ENCODE measurements around the gene KATNB1. TPM values are rescaled to one million over a fixed set of nuclear protein-coding genes. Genes with fewer than 3 reads are reported as not detected.

The KATNB1 gene
- total and polyA plus RNA-seq, 8 donors = 11.7 to 20.1 (median 14.6) TPM

DNA sequence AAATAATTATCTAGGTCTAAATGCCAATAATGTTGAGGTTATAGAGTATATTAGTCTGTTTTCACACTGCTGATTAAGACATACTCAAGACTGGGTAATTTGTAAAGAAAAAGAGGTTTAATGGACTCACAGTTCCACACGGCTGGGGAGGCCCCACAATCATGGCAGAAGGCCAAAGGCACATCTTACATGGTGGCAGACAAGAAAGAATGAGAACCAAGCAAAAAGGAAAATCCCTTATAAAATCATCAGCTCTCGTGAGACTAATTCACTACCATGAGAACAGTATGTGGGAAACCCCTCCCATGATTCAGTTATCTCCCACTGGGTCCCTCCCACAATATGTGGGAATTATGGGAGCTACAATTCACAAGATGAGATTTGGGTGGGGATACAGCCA is 2.9 kb upstream of the KATNB1 start:
- no peak for ATAC-seq
- intact Hi-C loops (cut with DNase I) = no loop called here

DNA sequence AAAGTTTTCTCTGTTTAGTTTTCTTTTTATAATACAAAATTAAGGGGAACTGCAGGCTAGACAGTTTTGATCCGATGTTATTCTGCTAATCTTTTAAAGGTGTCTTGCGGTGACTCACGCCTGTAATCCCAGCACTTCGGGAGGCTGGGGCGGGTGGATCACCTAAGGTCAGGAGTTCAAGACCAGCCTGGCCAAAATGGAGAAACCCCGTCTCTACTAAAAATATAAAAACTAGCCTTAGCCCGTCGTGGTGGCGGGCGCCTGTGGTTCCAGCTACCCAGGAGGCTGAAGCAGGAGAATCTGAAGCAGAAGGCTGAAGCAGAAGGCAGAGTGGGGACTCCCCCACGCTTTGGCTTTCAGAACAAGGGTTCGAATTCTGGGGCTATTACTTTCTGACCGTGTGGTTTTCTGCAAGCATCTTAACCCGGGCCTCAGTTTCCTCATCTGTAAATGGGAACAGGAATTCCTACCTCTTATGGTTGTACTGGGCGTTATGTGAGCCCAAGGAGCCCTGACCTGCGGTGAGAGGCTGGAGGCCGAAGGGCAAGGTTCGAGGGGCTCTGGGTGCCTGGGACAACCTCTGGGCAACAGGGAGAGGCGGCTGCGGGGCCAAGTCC is 1.2 kb upstream of the KATNB1 start:
- Histone ChIP-seq H3K27ac (peak overlapping the region; percentile 74 to 90), H3K9me3 (no peaks in the 10 kb centered on the region), H3K36me3 (peaks cover 0 to 4% of the 10 kb centered on the region in 2 donors), H3K4me1 (peaks cover 10 to 29% of the 10 kb centered on the region in 2 donors), H3K4me3 (peak overlapping the region; percentile 59 to 84), H3K27me3 (no peaks in the 10 kb centered on the region)
- TF ChIP-seq, protein P1, sequence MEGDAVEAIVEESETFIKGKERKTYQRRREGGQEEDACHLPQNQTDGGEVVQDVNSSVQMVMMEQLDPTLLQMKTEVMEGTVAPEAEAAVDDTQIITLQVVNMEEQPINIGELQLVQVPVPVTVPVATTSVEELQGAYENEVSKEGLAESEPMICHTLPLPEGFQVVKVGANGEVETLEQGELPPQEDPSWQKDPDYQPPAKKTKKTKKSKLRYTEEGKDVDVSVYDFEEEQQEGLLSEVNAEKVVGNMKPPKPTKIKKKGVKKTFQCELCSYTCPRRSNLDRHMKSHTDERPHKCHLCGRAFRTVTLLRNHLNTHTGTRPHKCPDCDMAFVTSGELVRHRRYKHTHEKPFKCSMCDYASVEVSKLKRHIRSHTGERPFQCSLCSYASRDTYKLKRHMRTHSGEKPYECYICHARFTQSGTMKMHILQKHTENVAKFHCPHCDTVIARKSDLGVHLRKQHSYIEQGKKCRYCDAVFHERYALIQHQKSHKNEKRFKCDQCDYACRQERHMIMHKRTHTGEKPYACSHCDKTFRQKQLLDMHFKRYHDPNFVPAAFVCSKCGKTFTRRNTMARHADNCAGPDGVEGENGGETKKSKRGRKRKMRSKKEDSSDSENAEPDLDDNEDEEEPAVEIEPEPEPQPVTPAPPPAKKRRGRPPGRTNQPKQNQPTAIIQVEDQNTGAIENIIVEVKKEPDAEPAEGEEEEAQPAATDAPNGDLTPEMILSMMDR (IDR thresholded peaks at IDR 0.05) = no peak
- ATAC-seq = no peak
- DNase-seq = peak in 1 of 4 donors; percentile 31
- intact Hi-C loops (cut with DNase I) = no loop called here

More for the DNA sequence above, 2.9 kb upstream of the KATNB1 start:
- DNase-seq = no peak
- H3K27ac ChIP-seq = no peak overlapping the region
- H3K9me3 ChIP-seq = no peaks in the 10 kb centered on the region
- no peak overlapping the region for H3K4me3 ChIP-seq
- peaks cover 10 to 27% of the 10 kb centered on the region in 2 donors for H3K4me1 ChIP-seq
- no peaks in the 10 kb centered on the region for H3K36me3 ChIP-seq
- TF ChIP-seq, protein P1 (IDR thresholded peaks at IDR 0.05) = no peak
- H3K27me3 ChIP-seq = no peaks in the 10 kb centered on the region

DNA sequence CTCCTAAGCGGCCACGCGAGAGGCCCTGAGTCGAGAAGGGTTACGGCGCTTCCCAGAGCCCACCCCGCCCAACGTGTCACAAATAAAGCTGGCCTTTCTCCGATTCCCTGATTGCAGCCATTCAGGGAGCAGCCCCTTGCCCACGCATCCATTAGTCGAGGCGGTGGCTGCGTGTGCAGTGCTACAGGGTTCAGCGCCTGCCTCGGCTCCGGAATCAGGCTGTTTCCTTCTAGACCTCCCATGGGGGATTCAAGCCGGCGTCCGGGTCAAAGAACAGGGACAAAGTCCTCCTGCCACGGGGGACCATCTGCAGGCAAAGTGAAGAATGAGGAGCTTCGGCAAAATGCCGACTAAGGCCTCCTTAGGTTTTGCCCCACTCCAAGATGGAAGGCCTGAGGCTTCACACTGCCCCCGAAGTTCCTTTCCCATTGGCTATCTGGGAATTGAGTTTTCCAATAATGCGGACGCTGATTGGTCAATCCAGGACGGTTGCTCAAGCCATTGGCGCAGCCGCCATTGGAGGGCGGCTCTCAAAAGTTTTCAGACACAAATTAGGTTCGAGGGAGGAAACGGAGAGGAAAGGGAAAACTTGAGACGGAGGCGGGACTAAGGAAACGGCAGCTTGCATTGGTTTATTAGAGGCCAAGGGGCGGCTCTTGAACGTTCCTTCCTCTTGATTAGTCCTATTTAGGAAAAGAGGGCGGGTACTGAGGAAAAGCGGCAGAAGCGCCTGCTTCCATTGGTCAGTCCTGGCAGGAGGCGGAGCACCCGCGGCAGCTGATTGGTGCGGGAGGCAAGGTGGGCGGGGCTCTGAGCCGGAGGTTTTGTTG is 430 bp upstream of the KATNB1 start:
- Histone ChIP-seq H3K4me1 (peaks cover 10 to 29% of the 10 kb centered on the region in 2 donors), H3K36me3 (peaks cover 0 to 4% of the 10 kb centered on the region in 2 donors), H3K27ac (peak overlapping the region; percentile 74 to 90), H3K9me3 (no peaks in the 10 kb centered on the region), H3K27me3 (no peaks in the 10 kb centered on the region), H3K4me3 (peak overlapping the region; percentile 59 to 84)
- peak; percentile 95 to 100 (median 98) for DNase-seq
- TF ChIP-seq, protein P1 (IDR thresholded peaks at IDR 0.05) = no peak
- ATAC-seq = peak; percentile 93
- intact Hi-C loops (cut with DNase I) = no loop called here

DNA sequence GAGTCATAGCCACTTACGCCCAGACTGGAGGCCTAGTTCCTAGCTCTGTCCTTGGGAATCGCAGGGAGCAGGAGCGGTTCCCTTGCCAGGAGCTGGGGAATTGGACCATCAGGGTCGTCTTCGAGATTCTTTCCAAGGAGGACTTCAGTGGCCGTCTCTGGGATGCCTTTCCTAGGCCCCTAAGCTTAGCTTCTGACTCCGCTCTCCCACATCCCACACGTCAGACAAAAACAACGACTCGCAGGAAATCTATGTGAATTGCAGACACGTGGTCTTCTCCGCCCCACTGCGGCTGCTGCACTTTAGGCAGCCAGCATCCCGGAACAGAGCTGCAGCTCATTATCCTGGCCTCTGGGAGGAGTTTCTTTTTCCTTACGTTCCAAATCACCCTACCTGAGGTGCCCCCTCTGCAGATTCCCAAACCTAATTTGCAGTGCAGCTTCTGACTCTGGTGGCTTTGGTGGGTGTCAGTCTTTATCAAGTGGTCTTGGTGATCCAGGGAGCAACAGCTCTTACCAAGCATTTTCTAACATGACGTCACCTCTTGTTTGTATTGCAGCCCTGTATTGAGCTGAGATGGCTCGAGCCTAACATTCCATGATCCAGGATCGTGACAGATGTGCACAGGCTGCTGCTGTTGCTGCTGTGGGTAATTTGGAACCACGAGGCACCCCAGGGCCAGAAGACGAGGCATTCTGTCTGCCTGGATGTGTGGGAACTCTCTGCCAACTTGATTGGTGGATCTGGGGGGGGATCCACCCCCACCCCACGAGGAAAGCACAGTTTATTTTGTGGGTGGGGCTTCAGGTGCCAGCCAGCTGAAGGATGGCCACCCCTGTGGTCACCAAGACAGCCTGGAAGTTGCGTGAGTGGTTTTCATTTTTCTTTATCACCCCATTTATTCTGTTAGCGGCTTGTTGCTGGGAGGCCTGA is 1.1 kb downstream of the KATNB1 start:
- H3K27me3 ChIP-seq = no peaks in the 10 kb centered on the region
- no peaks in the 10 kb centered on the region for H3K9me3 ChIP-seq
- peak; percentile 54 to 70 (median 62) for DNase-seq
- intact Hi-C loops (cut with DNase I) = no loop called here
- H3K4me1 ChIP-seq = peaks cover 10 to 29% of the 10 kb centered on the region in 2 donors
- TF ChIP-seq, protein P1 (IDR thresholded peaks at IDR 0.05) = no peak
- peak; percentile 29 for ATAC-seq
- peak overlapping the region; percentile 55 to 88 for H3K27ac ChIP-seq
- H3K36me3 ChIP-seq = peaks cover 0 to 9% of the 10 kb centered on the region in 2 donors
- H3K4me3 ChIP-seq = peak overlapping the region; percentile 53 to 84
